ENCODE measurements around the gene FRMD4B.
"Not testable (repeated sequence)": the region's sequence is repeated elsewhere in the genome, so short reads cannot be mapped to it uniquely, and the experiment has no call there.

FRMD4B gene

DNA sequence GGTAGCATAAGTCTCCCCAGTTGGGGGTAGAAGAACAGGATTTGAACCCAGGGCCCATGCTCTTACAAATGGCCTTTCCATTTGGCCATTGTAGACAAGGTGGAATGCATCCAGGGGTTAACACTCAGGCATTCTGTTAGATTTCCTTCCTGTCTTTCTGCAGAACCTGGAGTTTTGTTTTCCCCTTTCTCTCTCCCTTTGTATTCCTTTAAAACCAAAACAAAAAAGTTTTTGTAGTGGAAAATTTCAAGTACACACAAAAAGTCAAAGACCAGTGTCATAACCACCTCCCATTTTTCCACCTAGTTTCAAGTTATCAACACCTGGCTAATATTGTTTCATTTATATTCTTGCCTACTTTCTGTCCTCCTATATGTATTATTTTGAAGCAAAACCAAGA is 26.0 kb downstream of the FRMD4B start:
- DNase-seq = no peak

DNA sequence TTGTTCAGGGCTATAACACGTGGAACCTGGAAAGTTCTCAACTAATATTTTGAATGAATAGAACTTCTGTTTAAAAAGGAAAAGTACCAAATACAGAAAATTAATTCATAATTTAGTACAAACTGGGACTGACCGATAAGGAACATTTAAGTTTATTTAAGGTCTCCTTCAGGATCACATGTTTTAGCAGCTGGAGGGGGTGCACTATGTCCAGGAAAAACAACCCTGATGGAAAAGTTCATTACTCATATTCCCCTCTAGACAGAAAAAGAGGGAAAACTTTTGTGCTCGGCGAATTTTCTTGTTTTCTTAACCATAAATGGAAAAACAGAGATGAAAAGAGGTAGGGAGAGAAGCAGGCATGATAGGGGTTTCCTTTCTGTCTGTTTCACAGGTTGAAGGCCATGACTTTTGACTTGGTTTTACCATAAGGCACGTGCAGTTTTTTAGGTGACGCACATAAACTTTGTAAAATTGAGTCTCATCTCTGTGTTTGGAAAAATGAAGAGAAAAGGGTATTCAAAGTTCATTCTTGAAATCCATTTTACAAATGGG is 26.5 kb downstream of the FRMD4B start:
- DNase-seq = no peak

GRCh38 chr3:69357196-69357595 is 28.7 kb downstream of the FRMD4B start:
- DNase-seq = no peak

GRCh38 chr3:69354948-69355347 is 30.9 kb downstream of the FRMD4B start:
- DNase-seq = no peak

GRCh38 chr3:69353503-69353902 is 32.4 kb downstream of the FRMD4B start:
- no peak for DNase-seq

GRCh38 chr3:69353088-69353478 is 32.8 kb downstream of the FRMD4B start:
- DNase-seq = no peak

- no peak for DNase-seq
Observed at GRCh38 chr3:69352305-69353087, 33.4 kb downstream of the FRMD4B start.

- no peak for DNase-seq
Observed at GRCh38 chr3:69343875-69344274, 42.0 kb downstream of the FRMD4B start.

DNA sequence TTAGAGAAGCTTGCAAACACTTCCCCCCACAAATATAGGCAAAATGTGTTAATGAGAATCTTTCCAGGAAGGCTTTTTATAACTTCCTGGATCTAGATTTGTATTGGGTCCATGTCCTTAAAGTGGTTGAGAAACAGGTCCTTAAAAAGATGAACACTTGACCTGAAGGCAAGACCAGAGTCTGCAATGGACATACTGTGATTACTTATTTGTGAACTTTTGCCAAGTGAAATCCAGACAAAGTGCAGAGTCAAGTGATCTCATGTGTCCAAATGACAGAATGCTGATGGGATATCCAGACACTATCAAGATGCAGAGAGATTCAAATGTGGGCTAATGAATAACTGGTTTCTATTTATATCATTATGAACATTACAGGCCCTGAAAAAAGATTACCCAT is 43.8 kb downstream of the FRMD4B start:
- DNase-seq = no peak

DNA sequence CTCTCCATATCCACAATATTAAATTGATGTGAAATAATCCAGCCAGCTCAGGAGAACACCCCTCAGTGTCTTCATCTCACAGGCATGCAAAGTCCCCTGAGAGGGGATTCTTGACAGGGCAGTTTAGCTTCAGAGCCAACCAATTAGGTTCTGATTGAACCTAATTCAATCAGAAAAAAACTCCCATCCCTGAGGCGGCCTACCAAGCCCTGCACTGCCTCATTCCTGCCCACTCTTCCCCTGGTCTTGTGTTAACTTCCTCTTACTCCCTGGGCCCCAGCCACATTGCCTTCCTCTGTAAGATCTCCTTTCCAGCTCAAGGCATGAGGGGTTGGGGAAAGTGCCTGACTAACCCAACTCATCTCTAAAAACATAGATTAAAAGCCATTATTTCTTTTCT is 46.1 kb downstream of the FRMD4B start:
- DNase-seq = no peak

GRCh38 chr3:69338911-69339310 is 47.0 kb downstream of the FRMD4B start:
- DNase-seq = no peak

GRCh38 chr3:69332934-69333333 is 53.0 kb downstream of the FRMD4B start:
- no peak for DNase-seq

- no peak for DNase-seq
Observed at GRCh38 chr3:69330891-69331400, 54.9 kb downstream of the FRMD4B start.

DNA sequence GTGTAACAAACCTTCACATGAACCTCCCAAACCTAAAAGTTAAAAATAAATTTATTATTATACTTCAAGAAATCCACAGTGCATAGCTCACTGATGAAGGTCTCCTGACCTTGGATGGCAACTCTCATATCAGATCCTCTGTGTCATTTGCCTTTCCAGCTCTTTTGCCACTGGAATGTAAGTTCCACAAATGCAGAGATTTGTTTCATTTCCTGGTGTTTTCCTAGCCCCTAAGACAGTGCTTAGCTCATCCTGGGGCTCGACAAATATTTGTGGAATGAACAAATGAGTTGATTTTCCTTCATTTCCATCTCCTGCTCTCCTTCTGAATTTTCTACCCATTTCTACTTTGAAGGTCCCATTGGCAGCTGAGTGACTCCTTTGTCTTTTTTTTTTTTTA is 56.0 kb downstream of the FRMD4B start:
- no peak for DNase-seq

GRCh38 chr3:69328963-69329302 is 57.0 kb downstream of the FRMD4B start:
- DNase-seq = no peak

DNA sequence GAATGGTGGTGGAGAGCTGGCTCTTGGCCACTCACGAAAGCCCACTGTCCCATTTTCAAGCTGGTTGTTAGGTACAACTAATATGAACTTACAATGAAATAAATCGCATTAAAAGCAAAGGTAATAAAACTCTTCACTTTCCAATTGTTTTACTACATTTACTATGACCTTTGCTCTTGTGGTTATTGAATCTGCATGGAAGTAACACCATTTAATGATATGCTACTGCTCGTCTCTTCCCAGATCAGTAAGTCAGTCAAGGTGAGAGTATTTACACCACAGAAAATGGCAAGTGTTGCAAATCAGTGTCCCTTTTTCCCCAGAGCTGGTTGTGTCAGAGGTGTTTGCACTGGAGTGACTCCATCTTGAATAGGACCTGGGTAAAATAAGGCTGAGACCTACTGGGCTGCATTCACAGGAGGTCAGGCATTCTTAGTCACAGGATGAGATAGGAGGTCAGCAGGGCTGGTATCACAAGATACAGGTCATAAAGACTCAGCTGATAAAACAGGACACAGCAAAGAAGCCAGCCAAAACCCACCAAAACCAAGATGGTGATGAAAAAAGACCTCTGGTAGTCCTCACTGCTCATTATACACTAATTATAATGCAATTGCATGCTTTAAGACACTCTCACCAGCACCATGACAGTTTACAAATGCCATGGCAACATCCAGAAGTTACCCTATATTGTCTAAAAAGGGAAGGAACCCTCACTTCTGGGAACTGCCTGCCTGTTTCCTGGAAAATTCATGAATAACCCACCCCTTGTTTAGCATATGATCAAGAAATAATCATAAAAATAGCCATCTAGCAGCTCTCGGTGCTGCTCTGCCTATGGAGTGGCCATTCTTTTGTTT is 57.6 kb downstream of the FRMD4B start:
- no peak for DNase-seq

GRCh38 chr3:69326855-69327300 is 59.0 kb downstream of the FRMD4B start:
- DNase-seq = no peak

- DNase-seq = no peak
Observed at GRCh38 chr3:69325151-69325550, 60.7 kb downstream of the FRMD4B start.

DNA sequence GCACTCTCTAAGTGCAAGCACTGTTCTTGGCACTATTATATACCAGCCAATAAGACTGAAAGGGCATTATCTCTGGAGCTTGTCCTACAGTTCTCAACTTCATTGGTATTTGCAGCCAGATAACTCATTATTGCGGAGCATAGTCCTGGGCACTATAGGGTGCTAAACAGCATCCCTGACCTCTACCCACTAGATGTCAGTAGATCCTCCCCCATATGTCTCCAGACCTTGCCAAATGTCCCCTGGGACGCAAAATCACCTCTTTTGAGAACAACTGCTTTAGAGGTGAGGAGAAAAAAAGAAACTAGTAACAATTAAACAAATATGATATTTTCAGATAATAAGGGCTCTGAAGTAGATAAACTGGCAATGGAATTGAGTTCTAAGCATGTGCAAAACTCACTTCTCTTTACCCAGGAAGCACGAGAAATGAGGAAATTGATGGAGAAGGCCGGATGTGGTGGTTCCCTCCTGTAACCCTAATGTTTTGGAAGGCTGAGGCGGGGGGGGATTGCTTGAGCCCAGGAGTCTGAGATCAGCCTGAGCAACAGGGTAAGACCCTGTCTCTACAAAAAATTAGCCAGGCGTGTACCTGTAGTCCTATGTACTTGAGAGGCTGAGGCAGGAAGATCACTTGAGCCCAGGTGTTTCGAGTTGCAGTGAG is 61.4 kb downstream of the FRMD4B start:
- DNase-seq = no peak

DNA sequence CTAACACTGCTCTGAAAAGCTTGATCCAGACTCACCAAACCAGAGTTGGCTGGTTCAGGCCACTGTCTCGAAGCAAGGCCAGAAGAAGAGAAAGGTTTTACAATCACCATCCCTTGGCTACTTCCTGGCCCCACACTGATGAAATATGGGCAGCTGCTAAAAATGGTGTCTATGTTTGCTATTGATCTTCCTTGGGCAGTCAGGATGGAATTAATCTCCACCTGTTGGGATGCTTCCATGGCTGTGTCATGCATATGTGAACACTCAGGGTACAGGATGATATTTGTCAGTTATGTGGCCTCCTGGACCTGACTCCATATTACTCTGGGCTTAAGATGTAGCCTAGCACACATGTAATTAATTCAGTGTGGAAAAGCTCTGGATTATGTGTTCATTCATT is 61.9 kb downstream of the FRMD4B start:
- DNase-seq = no peak

DNA sequence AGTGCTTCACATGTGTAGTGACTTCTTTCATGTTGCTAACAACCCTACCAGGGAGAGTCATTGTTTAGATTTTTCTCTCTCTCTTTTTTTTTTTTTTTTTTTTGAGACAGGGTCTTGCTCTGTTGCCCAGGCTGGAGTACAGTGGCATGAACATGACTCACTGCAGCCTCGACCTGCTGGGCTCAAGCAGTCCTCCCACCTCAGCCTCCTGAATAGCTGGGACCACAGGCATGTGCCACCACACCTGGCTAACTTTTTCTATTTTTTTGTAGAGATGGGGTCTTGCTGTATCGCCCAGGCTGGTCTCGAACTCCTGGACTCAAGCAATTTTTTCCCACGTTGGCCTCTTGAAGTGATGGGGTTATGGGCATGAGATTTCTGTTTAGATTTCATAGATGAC is 63.4 kb downstream of the FRMD4B start:
- not testable (repeated sequence) for DNase-seq

- DNase-seq = no peak
Observed at GRCh38 chr3:69322158-69322509, 63.8 kb downstream of the FRMD4B start.

Data from NCI-H1694 (cell line).